Thymus (tissue), 14 donors: Measurements from ENCODE around the gene FRMPD1. TPM values are rescaled to one million over a fixed set of nuclear protein-coding genes. Genes with fewer than 3 reads are reported as not detected.
"Not testable (repeated sequence)": the region's sequence is repeated elsewhere in the genome, so short reads cannot be mapped to it uniquely, and the experiment has no call there.

Experiments
- DNase-seq, 9 donors: peaks; one replicate each; pipeline ENCODE4 v3.0.0-alpha.2; 2013; ENCODE audit warnings: low spot score in 9 of 9, low read depth in 6 of 9, missing footprints in 1 of 9
- H3K27ac ChIP-seq, 2 donors: one replicate each; pipeline ENCODE4 v1.5.1; 2013; ENCODE audit warnings: control low read depth in 1 of 2, low read depth in 1 of 2, low read length in 1 of 2, mild to moderate bottlenecking in 1 of 2, moderate library complexity in 1 of 2
- H3K27me3 ChIP-seq, 2 donors: one replicate each; pipeline ENCODE4 v1.5.1; 2013; ENCODE audit warnings: low read length in 1 of 2; ENCODE audit not compliant: control insufficient read depth in 2 of 2, insufficient read depth in 1 of 2
- H3K36me3 ChIP-seq, 2 donors: one replicate each; pipeline ENCODE4 v1.5.1; 2013; ENCODE audit warnings: low read length in 1 of 2, mild to moderate bottlenecking in 1 of 2, moderate library complexity in 1 of 2; ENCODE audit not compliant: control insufficient read depth in 2 of 2, insufficient read depth in 2 of 2
- H3K4me1 ChIP-seq, 2 donors: one replicate each; pipeline ENCODE4 v1.5.1; 2013; ENCODE audit warnings: low read length in 2 of 2; ENCODE audit not compliant: control insufficient read depth in 2 of 2, insufficient read depth in 2 of 2
- H3K4me3 ChIP-seq, 2 donors: one replicate each; pipeline ENCODE4 v1.5.1; 2013; ENCODE audit warnings: low read length in 2 of 2, control low read depth in 1 of 2, mild to moderate bottlenecking in 1 of 2
- H3K9me3 ChIP-seq, 2 donors: one replicate each; pipeline ENCODE4 v1.5.1; 2013; ENCODE audit warnings: low read length in 1 of 2, mild to moderate bottlenecking in 1 of 2; ENCODE audit not compliant: control insufficient read depth in 2 of 2, insufficient read depth in 1 of 2
- WGBS: extraction: QIAGEN DNeasy Blood & Tissue Kit; methylation state at CpG from one replicate; pipeline ENCODE4 v1.1.7; 2013; 5-methylcytosine and 5-hydroxymethylcytosine counted together
- long read RNA-seq, 10 donors: transcript quantifications; one replicate each; lab custom pipeline, GENCODE V29; 2026
- polyA plus RNA-seq: library from polyadenylated mRNA; stranded (reverse); fragments of 200-250 nt; gene quantifications from one replicate; pipeline ENCODE4 v1.2.3, GENCODE V29; 2013
- total RNA-seq: library from RNA; stranded (reverse); fragments of 120-200 nt; gene quantifications from one replicate; pipeline ENCODE4 v1.2.4, GENCODE V29; 2013
- donor health status: healthy.

FRMPD1 gene
- total RNA-seq (0.14 TPM), polyA plus RNA-seq (0.16 TPM)
- long read RNA-seq, donor 1, result 0 reads
- long read RNA-seq, donor 2, result 0 reads
- long read RNA-seq, donor 3, result 0 reads
- long read RNA-seq, donor 4, result 0 reads
- long read RNA-seq, donor 5, result 0 reads
- long read RNA-seq, donor 6, result 0 reads
- long read RNA-seq, donor 7, result 0 reads
- long read RNA-seq, donor 8, result 0 reads
- long read RNA-seq, donor 9, result 0 reads
- long read RNA-seq, donor 10, result 0 reads

- H3K27me3 ChIP-seq, result peaks cover 34 to 67% of the 10 kb centered on the region in 2 donors
- peaks cover 10% of the 10 kb centered on the region in 2 donors for H3K4me1 ChIP-seq
- no peak within 1 kb of the TSS for H3K27ac ChIP-seq
- peak; percentile 3 to 76 (median 43) for DNase-seq
- H3K36me3 ChIP-seq, result no peaks in the 10 kb centered on the region
- H3K9me3 ChIP-seq, result no peaks in the 10 kb centered on the region
- peak within 1 kb of the TSS; percentile 26 to 55 for H3K4me3 ChIP-seq
- 2% methylated on average over 73 of the region's 73 CpGs for WGBS
Observed at GRCh38 chr9:37650873-37651768, at the start of gene FRMPD1. Gene FRMPD1, plus strand, starts transcription at chr9:37650954. Its CDS starts 41,688 bp downstream, at chr9:37692642.

GRCh38 chr9:37602061-37602460, 48.7 kb upstream of the FRMPD1 start:
- not testable (repeated sequence) for H3K36me3 ChIP-seq, H3K27ac ChIP-seq, H3K4me3 ChIP-seq, DNase-seq, H3K27me3 ChIP-seq, H3K9me3 ChIP-seq, H3K4me1 ChIP-seq
- 98% methylated on average over 4 of the region's 4 CpGs for WGBS

- DNase-seq, result no peak
- 84% methylated on average over 5 of the region's 5 CpGs for WGBS
Observed at GRCh38 chr9:37602817-37603216, 47.9 kb upstream of the FRMPD1 start.

GRCh38 chr9:37604296-37604695, 46.5 kb upstream of the FRMPD1 start:
- no peak overlapping the region for H3K4me3 ChIP-seq
- no peak for DNase-seq
- H3K36me3 ChIP-seq, result no peaks in the 10 kb centered on the region
- H3K4me1 ChIP-seq, result no peaks in the 10 kb centered on the region
- no peak overlapping the region for H3K27ac ChIP-seq
- peaks cover 0 to 10% of the 10 kb centered on the region in 2 donors for H3K27me3 ChIP-seq
- 84% methylated on average over 1 of the region's 1 CpG for WGBS
- H3K9me3 ChIP-seq, result no peaks in the 10 kb centered on the region

More at GRCh38 chr9:37602817-37603216, 47.9 kb upstream of the FRMPD1 start:
- H3K36me3 ChIP-seq, result no peaks in the 10 kb centered on the region
- no peak overlapping the region for H3K4me3 ChIP-seq
- H3K9me3 ChIP-seq, result no peaks in the 10 kb centered on the region
- H3K4me1 ChIP-seq, result no peaks in the 10 kb centered on the region
- H3K27ac ChIP-seq, result no peak overlapping the region
- H3K27me3 ChIP-seq, result peaks cover 0 to 10% of the 10 kb centered on the region in 2 donors

GRCh38 chr9:37608250-37608649, 42.5 kb upstream of the FRMPD1 start:
- no peak for DNase-seq
- Histone ChIP-seq H3K9me3 (no peaks in the 10 kb centered on the region), H3K36me3 (no peaks in the 10 kb centered on the region), H3K27ac (no peak overlapping the region), H3K4me3 (no peak overlapping the region), H3K4me1 (no peaks in the 10 kb centered on the region), H3K27me3 (peaks cover 0 to 8% of the 10 kb centered on the region in 2 donors)

GRCh38 chr9:37609735-37610397, 40.9 kb upstream of the FRMPD1 start:
- H3K36me3 ChIP-seq, result no peaks in the 10 kb centered on the region
- DNase-seq, result no peak
- H3K4me3 ChIP-seq, result no peak overlapping the region
- no peaks in the 10 kb centered on the region for H3K4me1 ChIP-seq
- H3K27me3 ChIP-seq, result peaks cover 0 to 6% of the 10 kb centered on the region in 2 donors
- H3K9me3 ChIP-seq, result no peaks in the 10 kb centered on the region
- WGBS, result 91% methylated on average over 6 of the region's 6 CpGs
- no peak overlapping the region for H3K27ac ChIP-seq

GRCh38 chr9:37611014-37611413, 39.7 kb upstream of the FRMPD1 start:
- Histone ChIP-seq H3K9me3 (no peaks in the 10 kb centered on the region), H3K36me3 (no peaks in the 10 kb centered on the region), H3K27me3 (peaks cover 0 to 3% of the 10 kb centered on the region in 2 donors), H3K27ac (no peak overlapping the region), H3K4me3 (no peak overlapping the region), H3K4me1 (no peaks in the 10 kb centered on the region)
- no peak for DNase-seq
- 87% methylated on average over 6 of the region's 6 CpGs for WGBS

GRCh38 chr9:37611961-37612360, 38.8 kb upstream of the FRMPD1 start:
- H3K36me3 ChIP-seq, result no peaks in the 10 kb centered on the region
- no peak overlapping the region for H3K4me3 ChIP-seq
- DNase-seq, result no peak
- no peaks in the 10 kb centered on the region for H3K4me1 ChIP-seq
- H3K9me3 ChIP-seq, result no peaks in the 10 kb centered on the region
- peaks cover 0 to 3% of the 10 kb centered on the region in 2 donors for H3K27me3 ChIP-seq
- H3K27ac ChIP-seq, result no peak overlapping the region
- 78% methylated on average over 1 of the region's 1 CpG for WGBS

GRCh38 chr9:37617161-37617560, 33.6 kb upstream of the FRMPD1 start:
- H3K27ac ChIP-seq, result no peak overlapping the region
- H3K9me3 ChIP-seq, result no peaks in the 10 kb centered on the region
- H3K4me1 ChIP-seq, result peaks cover 0 to 2% of the 10 kb centered on the region in 2 donors
- 97% methylated on average over 2 of the region's 2 CpGs for WGBS
- no peaks in the 10 kb centered on the region for H3K27me3 ChIP-seq
- no peak for DNase-seq
- H3K36me3 ChIP-seq, result no peaks in the 10 kb centered on the region
- no peak overlapping the region for H3K4me3 ChIP-seq
